ENCODE data around the gene ATP11A.

- TF ChIP-seq CTCF (IDR thresholded peaks at IDR 0.05), result no peak
- no peak for TF ChIP-seq POLR2A (IDR thresholded peaks at IDR 0.05)
Measured at GRCh38 chr13:112900691-112901091, 210.9 kb downstream of the ATP11A start.

Measured in thyroid gland (tissue), 4 donors.